Stimulated activated CD4-positive, alpha-beta T cell treated with anti-CD3 and anti-CD28 coated beads, TNF-alpha, amount 100 ng/mL, for 1 hour (primary cell): Measurements from ENCODE around the gene PIGK.
"Not testable (repeated sequence)": the region's sequence is repeated elsewhere in the genome, so short reads cannot be mapped to it uniquely, and the experiment has no call there.

Source experiments
- DNase-seq, 3 donors: peaks; one replicate each; pipeline ENCODE4 v3.0.0-alpha.2; 2020; ENCODE audit warnings: low read depth in 3 of 3, low spot score in 1 of 3

The PIGK gene

GRCh38 chr1:77219166-77219887 lies at the start of gene PIGK:
Gene PIGK, minus strand, starts transcription at chr1:77219430. Its CDS starts 28 bp downstream, at chr1:77219402.
- DNase-seq = peak; percentile 61 to 79 (median 71)

DNA sequence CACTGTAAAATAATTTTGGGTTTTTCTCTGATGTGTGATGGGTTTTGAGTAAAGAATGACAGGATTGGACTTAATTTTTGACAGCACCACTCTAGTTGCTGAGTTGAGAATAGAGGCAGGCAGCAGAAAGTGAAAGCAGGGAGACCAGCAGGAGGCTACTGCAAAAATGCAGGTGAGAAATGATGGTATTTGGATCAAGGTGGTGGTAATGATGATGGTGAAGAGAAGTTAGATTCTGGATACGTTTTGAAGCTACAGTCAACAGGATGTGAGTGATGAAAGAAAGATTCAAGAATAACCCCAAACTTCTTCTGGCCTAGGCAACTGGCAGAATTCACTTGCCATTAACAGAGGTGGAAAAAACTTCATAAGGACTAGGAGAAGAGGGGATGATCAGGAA lies 47.8 kb upstream of the PIGK start:
- no peak for DNase-seq

DNA sequence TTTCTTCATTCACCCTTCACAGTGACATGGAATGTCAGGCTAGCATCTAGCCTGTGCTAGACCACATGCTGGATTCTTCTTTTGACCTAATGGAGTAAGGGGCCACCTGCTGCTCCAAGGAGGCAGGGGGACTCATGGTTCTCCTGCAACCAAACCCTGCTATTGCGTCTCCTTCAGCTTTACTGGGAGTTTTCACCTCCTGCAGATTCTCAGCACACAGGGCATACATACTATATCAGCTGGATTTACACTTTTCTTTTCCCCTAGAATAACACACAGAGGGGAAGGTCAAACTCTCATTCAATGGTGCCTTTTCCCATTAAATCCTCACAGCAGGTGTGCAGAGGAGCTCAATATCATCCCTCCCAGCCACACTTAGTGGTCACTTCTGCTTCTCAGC lies 46.0 kb upstream of the PIGK start:
- DNase-seq = no peak

DNA sequence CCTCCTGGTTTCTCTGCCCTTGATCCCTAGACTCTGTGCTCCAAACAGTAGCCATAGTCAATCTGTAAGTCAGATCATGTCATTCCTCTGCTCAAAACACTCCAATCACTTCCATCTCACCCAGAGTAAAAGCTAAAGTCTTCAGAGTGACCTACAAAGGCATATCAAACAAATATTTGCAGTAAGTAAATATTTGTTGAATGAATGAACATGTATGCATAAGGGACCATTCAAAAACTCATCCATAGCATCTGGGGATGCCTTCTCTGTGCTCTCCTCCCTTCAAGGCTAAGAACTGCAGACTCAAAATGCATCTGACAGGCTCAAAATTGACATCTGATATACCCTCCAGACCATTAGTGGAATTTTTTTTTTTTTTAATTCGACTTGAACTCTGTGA lies 44.5 kb upstream of the PIGK start:
- no peak for DNase-seq

DNA sequence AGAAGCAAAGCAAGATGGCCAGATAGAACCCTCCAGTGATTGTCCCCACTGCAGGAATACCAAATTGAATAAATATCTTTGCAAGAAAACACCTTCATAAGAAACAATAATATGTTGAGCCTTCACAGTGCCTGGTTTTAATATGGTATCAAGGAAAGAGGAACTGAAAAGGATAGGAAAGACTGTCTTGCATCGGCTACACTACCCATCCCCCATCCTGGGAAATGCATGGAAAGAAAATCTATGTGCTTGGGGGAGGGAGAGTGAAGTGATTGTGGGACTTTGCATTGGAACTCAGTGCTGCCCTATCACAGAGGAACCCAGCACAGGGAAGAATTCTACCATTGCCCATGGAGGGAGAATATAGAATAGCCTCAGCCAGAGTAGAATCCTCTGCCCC lies 34.0 kb upstream of the PIGK start:
- DNase-seq = no peak

GRCh38 chr1:77250126-77250525 lies 30.9 kb upstream of the PIGK start:
- DNase-seq = no peak

DNA sequence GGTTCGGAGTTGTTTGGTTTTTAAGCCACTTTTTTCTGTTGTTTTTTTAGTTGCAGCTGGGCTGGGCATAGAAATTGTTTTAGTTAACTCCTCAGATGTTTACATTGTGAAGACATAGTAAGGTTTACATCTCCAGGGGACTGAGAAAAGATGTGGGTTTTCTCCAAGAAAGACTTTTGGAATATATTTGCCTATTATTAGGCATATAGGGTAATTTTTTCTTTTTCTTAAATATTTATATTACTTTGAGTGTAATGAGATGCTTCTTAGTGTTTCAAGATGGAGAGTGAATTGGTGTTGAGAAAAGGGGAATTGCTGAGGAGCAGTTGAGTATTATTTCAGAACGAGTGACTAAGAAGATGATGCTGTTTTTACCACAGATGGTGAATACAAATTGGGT lies 26.6 kb upstream of the PIGK start:
- DNase-seq = no peak

- no peak for DNase-seq
Observed at GRCh38 chr1:77239311-77239710, 20.1 kb upstream of the PIGK start.

- DNase-seq = no peak
Observed at GRCh38 chr1:77238462-77238861, 19.2 kb upstream of the PIGK start.

DNA sequence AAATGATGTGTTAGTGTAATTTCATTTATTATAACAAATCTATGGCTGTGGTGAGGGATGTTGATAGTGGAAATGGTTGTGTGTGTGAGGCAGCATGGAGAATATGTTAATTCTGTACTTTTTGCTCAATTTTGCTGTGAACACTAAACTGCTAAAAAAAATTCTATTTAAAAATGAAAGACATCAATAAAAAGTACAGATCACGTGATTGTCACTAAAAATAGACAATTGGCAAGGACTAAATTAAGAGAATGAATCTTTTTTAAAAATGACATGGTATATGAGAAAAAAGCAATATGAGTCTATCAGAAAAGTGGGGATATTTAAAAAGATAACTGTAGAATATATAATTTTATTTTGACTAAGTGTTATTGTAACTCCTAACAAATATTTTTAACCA lies 15.7 kb upstream of the PIGK start:
- DNase-seq = no peak

GRCh38 chr1:77234096-77234495 lies 14.9 kb upstream of the PIGK start:
- no peak for DNase-seq

- DNase-seq = no peak
Observed at GRCh38 chr1:77232829-77233228, 13.6 kb upstream of the PIGK start.

- DNase-seq = no peak
Observed at GRCh38 chr1:77230051-77230450, 10.8 kb upstream of the PIGK start.

DNA sequence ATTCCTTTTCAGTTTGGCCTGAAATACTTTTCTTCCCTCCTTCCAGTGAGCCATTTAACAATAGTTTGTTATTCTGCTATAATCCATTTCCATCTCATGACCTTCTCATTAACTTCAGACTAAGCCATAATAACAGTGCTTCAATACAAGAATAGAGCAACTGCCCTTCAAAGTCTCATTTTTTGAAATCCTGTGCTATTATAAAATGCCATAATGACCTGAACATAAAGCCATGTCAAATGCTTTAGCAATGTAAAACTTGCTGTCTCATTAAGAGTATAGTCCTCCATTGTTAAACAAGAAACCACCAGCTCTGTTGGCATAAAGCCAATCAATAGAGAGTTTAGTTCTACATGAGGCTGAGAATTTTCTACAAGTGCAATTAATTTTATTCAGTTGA lies 9.6 kb upstream of the PIGK start:
- no peak for DNase-seq

- DNase-seq = no peak
Observed at GRCh38 chr1:77227381-77227780, 8.2 kb upstream of the PIGK start.

- no peak for DNase-seq
Observed at GRCh38 chr1:77222496-77222895, 3.3 kb upstream of the PIGK start.

- DNase-seq = no peak
Observed at GRCh38 chr1:77220687-77221463, 1.6 kb upstream of the PIGK start.

GRCh38 chr1:77218477-77219165 lies 609 bp downstream of the PIGK start:
- no peak for DNase-seq

- not testable (repeated sequence) for DNase-seq
Observed at GRCh38 chr1:77204043-77204442, 15.2 kb downstream of the PIGK start.

DNA sequence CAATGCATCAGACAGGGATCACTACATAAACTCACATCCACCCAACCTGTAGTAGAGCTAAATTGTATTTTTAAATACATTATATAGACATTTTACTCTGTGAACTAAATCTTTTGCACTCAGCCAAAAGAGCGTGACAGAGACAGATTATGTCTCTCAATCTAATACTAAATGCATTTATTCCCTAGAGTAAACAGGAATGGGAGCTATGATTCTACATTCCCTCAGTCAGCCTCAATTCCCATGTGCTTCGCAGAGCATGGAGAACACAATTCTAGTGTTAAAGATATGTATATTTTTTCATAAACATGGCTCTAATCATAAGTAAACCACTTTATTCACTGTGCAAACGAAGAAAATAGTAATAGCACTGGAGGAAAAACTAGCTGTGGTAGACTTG lies 16.5 kb downstream of the PIGK start:
- no peak for DNase-seq

GRCh38 chr1:77200806-77201205 lies 18.4 kb downstream of the PIGK start:
- no peak for DNase-seq

- no peak for DNase-seq
Observed at GRCh38 chr1:77200293-77200692, 18.9 kb downstream of the PIGK start.
